HEK293 (cell line): ENCODE results near the gene TGM6.

Source experiments
- CTCF ChIP-seq: fragments of 450-650 bp; formaldehyde crosslinking; IDR thresholded peaks from 2 replicates; pipeline ENCODE4 v1.5.1; 2016; ENCODE audit warnings: missing biosample characterization, missing genetic modification characterization
- GLI4 ChIP-seq: fragments of 450-650 bp; formaldehyde crosslinking; IDR thresholded peaks from 2 replicates; pipeline ENCODE4 v1.5.1; 2016; ENCODE audit warnings: missing biosample characterization, missing genetic modification characterization
- INSM2 ChIP-seq: fragments of 450-650 bp; formaldehyde crosslinking; IDR thresholded peaks from 2 replicates; pipeline ENCODE4 v1.5.1; 2016; ENCODE audit warnings: missing biosample characterization, missing genetic modification characterization
- SETDB1 ChIP-seq: IDR thresholded peaks from one replicate; pipeline ENCODE4 v1.6.1; 2017; ENCODE audit warnings: mild to moderate bottlenecking, low read length, moderate library complexity, mixed read lengths; ENCODE audit not compliant: insufficient read length
- WT1 ChIP-seq: fragments of 450-650 bp; formaldehyde crosslinking; IDR thresholded peaks from 2 replicates; pipeline ENCODE4 v1.5.1; 2016; ENCODE audit warnings: missing biosample characterization, missing genetic modification characterization
- YY1 ChIP-seq: fragments of 450-650 bp; formaldehyde crosslinking; IDR thresholded peaks from 2 replicates; pipeline ENCODE4 v1.5.1; 2018; ENCODE audit warnings: missing biosample characterization, missing genetic modification characterization
- ZBTB26 ChIP-seq: fragments of 450-650 bp; formaldehyde crosslinking; optimal IDR thresholded peaks from 2 replicates; pipeline ENCODE3; 2016; ENCODE audit warnings: missing biosample characterization, mild to moderate bottlenecking, missing genetic modification characterization
- ZNF174 ChIP-seq: fragments of 450-650 bp; formaldehyde crosslinking; IDR thresholded peaks from 2 replicates; pipeline ENCODE4 v1.5.0; 2017; ENCODE audit warnings: missing biosample characterization, mild to moderate bottlenecking, missing genetic modification characterization
- ZNF544 ChIP-seq: fragments of 450-650 bp; formaldehyde crosslinking; IDR thresholded peaks from 2 replicates; pipeline ENCODE4 v1.5.0; 2017; ENCODE audit warnings: missing biosample characterization, missing genetic modification characterization

GRCh38 chr20:2379511-2380229, 1.0 kb upstream of the TGM6 start:
- TF ChIP-seq YY1 (tag by site-specific recombination), result no peak
- TF ChIP-seq ZNF544, result no peak
- no peak for TF ChIP-seq CTCF
- TF ChIP-seq INSM2 (tag by site-specific recombination), result no peak
- no peak for TF ChIP-seq GLI4 (tag by site-specific recombination)
- no peak for TF ChIP-seq ZNF174 (tag by site-specific recombination)
- no peak for TF ChIP-seq ZBTB26 (tag by site-specific recombination)
- TF ChIP-seq SETDB1, result no peak
- TF ChIP-seq WT1 (tag by site-specific recombination), result no peak
